HAP-1 (cell line): Measurements from ENCODE around the gene CYP46A1.

Experiments
- DNase-seq, 2 experiments: peaks; one replicate each; pipeline ENCODE4 v3.0.0-alpha.2; 2016 to 2020; ENCODE audit warnings: low spot score in 2 of 2
- H3K27me3 ChIP-seq: fragments of 250-450 bp; sonication (Bioruptor Pico); 2 replicates; pipeline ENCODE4 v1.5.1; 2020; ENCODE audit warnings: low read depth, mild to moderate bottlenecking, moderate library complexity
- H3K36me3 ChIP-seq: fragments of 250-450 bp; sonication (Bioruptor Pico); replicated peaks from 2 replicates; pipeline ENCODE4 v1.5.1; 2020; ENCODE audit warnings: mild to moderate bottlenecking
- H3K4me1 ChIP-seq: fragments of 250-450 bp; sonication (Bioruptor Pico); 2 replicates; pipeline ENCODE4 v1.5.1; 2020; ENCODE audit warnings: mild to moderate bottlenecking
- H3K4me3 ChIP-seq: fragments of 250-450 bp; sonication (Bioruptor Pico); 2 replicates; pipeline ENCODE4 v1.5.1; 2020; ENCODE audit warnings: mild to moderate bottlenecking, moderate library complexity
- H3K9me3 ChIP-seq: fragments of 250-450 bp; sonication (Bioruptor Pico); 2 replicates; pipeline ENCODE4 v1.5.1; 2020; ENCODE audit warnings: mild to moderate bottlenecking, moderate library complexity
- in situ Hi-C: fragments of 300-500 bp; cut with MboI; formaldehyde crosslinking; loops from 3 replicates; pipeline ENCODE4 v1.14.3; 2020; ENCODE audit warnings: low sequenced_read_pairs, inconsistent platforms, mixed read lengths

CYP46A1 gene

GRCh38 chr14:99696929-99697328 is 12.8 kb downstream of the CYP46A1 start:
- in situ Hi-C loops: no loop called here
- Histone ChIP-seq H3K4me3 (no peak overlapping the region), H3K4me1 (no peaks in the 10 kb centered on the region), H3K9me3 (no peaks in the 10 kb centered on the region), H3K36me3 (no peaks in the 10 kb centered on the region), H3K27me3 (peaks cover 9% of the 10 kb centered on the region)
- DNase-seq: no peak

DNA sequence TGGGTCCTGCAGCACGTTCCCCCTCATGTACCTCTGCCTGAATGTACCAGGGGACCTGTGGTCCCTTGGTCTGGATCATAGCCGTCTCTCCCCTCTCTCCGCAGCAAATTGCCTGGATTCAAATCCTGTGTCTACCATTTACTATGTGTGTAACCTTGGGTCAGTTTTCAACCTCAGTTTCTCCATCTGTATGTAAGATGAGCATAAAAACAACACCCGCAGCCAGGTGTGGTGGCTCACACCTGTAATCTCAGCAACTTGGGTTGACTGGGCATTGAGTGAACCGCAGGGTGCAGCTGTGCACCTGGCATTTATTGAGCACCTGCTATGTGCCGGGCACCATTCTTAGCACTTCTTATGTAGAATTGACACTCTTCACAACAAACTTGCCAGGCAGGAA is 14.1 kb downstream of the CYP46A1 start:
- Histone ChIP-seq H3K4me3 (no peak overlapping the region), H3K9me3 (peaks cover 3% of the 10 kb centered on the region), H3K4me1 (no peaks in the 10 kb centered on the region), H3K36me3 (no peaks in the 10 kb centered on the region), H3K27me3 (peaks cover 8% of the 10 kb centered on the region)
- in situ Hi-C loops: no loop called here
- no peak for DNase-seq

- in situ Hi-C loops: no loop called here
- no peaks in the 10 kb centered on the region for H3K36me3 ChIP-seq
Measured at GRCh38 chr14:99698642-99699041, 14.5 kb downstream of the CYP46A1 start.

GRCh38 chr14:99699085-99699760 is 15.1 kb downstream of the CYP46A1 start:
- no peaks in the 10 kb centered on the region for H3K4me1 ChIP-seq
- H3K36me3 ChIP-seq: no peaks in the 10 kb centered on the region
- H3K4me3 ChIP-seq: no peak overlapping the region
- in situ Hi-C loops: no loop called here
- H3K9me3 ChIP-seq: peaks cover 9% of the 10 kb centered on the region
- H3K27me3 ChIP-seq: no peaks in the 10 kb centered on the region
- DNase-seq: no peak

More at GRCh38 chr14:99698642-99699041, 14.5 kb downstream of the CYP46A1 start:
- Histone ChIP-seq H3K9me3 (peaks cover 8% of the 10 kb centered on the region), H3K4me3 (no peak overlapping the region), H3K4me1 (no peaks in the 10 kb centered on the region), H3K27me3 (peaks cover 4% of the 10 kb centered on the region)
- no peak for DNase-seq

- no peak for DNase-seq
- Histone ChIP-seq H3K27me3 (no peaks in the 10 kb centered on the region), H3K9me3 (peaks cover 9% of the 10 kb centered on the region), H3K36me3 (no peaks in the 10 kb centered on the region), H3K4me3 (no peak overlapping the region), H3K4me1 (no peaks in the 10 kb centered on the region)
- in situ Hi-C loops: no loop called here
Measured at GRCh38 chr14:99699861-99700260, 15.8 kb downstream of the CYP46A1 start.

- no peak for DNase-seq
- in situ Hi-C loops: no loop called here
- Histone ChIP-seq H3K4me1 (no peaks in the 10 kb centered on the region), H3K4me3 (no peak overlapping the region), H3K9me3 (peaks cover 9% of the 10 kb centered on the region), H3K27me3 (no peaks in the 10 kb centered on the region), H3K36me3 (no peaks in the 10 kb centered on the region)
Measured at GRCh38 chr14:99700379-99700778, 16.3 kb downstream of the CYP46A1 start.

DNA sequence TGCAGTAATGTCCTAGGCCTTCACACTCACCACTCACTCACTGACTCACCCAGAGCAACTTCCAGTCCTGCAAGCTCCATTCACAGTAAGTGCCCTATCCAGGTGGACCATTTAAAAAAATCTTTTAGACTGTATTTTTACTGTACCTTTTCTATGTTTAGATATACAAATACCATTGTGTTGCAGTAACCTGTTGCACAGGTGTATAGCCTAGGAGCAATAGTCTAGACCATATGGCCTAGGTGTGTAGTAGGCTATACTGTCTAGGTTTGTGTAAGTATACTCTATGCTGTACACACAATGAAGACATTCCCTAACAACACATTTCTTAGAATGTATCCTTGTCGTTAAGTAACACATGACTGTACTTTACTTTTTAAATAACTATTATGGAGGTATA is 17.2 kb downstream of the CYP46A1 start:
- in situ Hi-C loops: no loop called here
- H3K36me3 ChIP-seq: no peaks in the 10 kb centered on the region
- H3K4me1 ChIP-seq: no peaks in the 10 kb centered on the region
- H3K27me3 ChIP-seq: no peaks in the 10 kb centered on the region
- peaks cover 9% of the 10 kb centered on the region for H3K9me3 ChIP-seq
- no peak for DNase-seq
- no peak overlapping the region for H3K4me3 ChIP-seq

- Histone ChIP-seq H3K36me3 (no peaks in the 10 kb centered on the region), H3K9me3 (peaks cover 9% of the 10 kb centered on the region), H3K4me1 (no peaks in the 10 kb centered on the region), H3K27me3 (no peaks in the 10 kb centered on the region), H3K4me3 (no peak overlapping the region)
- DNase-seq: no peak
- in situ Hi-C loops: no loop called here
Measured at GRCh38 chr14:99702115-99702514, 18.0 kb downstream of the CYP46A1 start.

GRCh38 chr14:99703381-99703780 is 19.3 kb downstream of the CYP46A1 start:
- H3K27me3 ChIP-seq: no peaks in the 10 kb centered on the region
- H3K4me1 ChIP-seq: no peaks in the 10 kb centered on the region
- in situ Hi-C loops: no loop called here
- DNase-seq: no peak
- peaks cover 9% of the 10 kb centered on the region for H3K9me3 ChIP-seq
- no peaks in the 10 kb centered on the region for H3K36me3 ChIP-seq
- H3K4me3 ChIP-seq: no peak overlapping the region

DNA sequence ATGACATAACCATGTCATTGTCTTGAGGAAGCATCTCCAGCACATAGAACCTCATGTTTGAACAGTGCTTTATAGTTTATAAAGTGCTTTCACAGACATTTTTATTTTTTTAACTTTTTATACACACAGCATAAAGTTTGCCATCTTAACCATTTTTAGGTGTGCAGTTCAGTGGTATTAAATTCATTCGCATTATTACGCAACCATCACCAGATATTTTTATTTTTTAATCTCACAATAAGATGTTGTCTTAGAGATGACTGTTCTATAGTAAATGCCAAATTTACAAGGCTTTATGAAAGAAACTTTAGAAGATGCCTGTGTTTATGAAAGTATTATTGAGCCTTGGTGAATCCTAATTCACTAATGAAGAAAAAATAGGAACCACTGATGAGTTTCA is 19.9 kb downstream of the CYP46A1 start:
- in situ Hi-C loops: no loop called here
- DNase-seq: no peak
- Histone ChIP-seq H3K4me3 (no peak overlapping the region), H3K4me1 (no peaks in the 10 kb centered on the region), H3K9me3 (peaks cover 9% of the 10 kb centered on the region), H3K36me3 (no peaks in the 10 kb centered on the region), H3K27me3 (no peaks in the 10 kb centered on the region)

DNA sequence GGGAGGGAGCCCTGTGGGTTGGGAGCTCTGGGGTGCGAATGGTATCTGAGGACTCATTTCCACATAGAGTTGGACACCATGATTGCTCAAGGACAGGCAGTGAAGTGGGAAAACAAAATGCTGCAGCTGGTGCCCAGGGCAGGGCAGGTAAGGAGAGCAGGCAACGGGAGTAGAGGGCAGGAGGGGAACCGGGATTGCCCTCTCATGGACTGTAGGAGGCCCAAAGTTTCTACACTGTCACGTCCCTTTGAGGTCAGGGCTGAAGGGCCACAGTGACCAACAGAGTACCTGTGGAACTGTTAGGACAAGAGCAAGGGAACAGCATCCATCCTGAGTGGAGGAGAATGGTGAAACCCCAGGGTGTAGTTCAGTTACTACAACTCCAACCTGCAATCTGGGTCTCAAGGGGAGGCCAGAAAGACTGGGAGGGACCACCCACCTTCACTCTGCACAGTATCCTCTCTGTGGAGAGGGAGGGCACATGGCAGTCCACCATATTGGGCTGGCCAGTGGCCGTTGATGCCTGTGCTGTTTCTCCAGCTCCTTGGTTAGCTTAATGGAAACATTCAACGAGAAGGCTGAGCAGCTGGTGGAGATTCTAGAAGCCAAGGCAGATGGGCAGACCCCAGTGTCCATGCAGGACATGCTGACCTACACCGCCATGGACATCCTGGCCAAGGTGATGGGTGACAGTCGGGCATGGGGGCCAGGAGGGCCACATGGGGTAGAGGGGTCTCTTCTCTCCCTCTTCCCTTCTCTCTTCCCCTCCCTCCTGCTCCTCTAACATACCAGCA is 22.2 kb downstream of the CYP46A1 start:
- H3K27me3 ChIP-seq: peaks cover 8% of the 10 kb centered on the region
- in situ Hi-C loops: no loop called here
- no peaks in the 10 kb centered on the region for H3K4me1 ChIP-seq
- H3K4me3 ChIP-seq: no peak overlapping the region
- H3K9me3 ChIP-seq: peaks cover 9% of the 10 kb centered on the region
- no peak for DNase-seq
- no peaks in the 10 kb centered on the region for H3K36me3 ChIP-seq

- no peak for DNase-seq
Measured at GRCh38 chr14:99707420-99707819, 23.3 kb downstream of the CYP46A1 start.

GRCh38 chr14:99707921-99708320 is 23.8 kb downstream of the CYP46A1 start:
- in situ Hi-C loops: no loop called here
- peaks cover 9% of the 10 kb centered on the region for H3K9me3 ChIP-seq
- no peaks in the 10 kb centered on the region for H3K36me3 ChIP-seq
- H3K4me3 ChIP-seq: no peak overlapping the region
- peaks cover 17% of the 10 kb centered on the region for H3K27me3 ChIP-seq
- DNase-seq: no peak
- no peaks in the 10 kb centered on the region for H3K4me1 ChIP-seq

More at GRCh38 chr14:99707420-99707819, 23.3 kb downstream of the CYP46A1 start:
- H3K27me3 ChIP-seq: peaks cover 17% of the 10 kb centered on the region
- in situ Hi-C loops: no loop called here
- no peak overlapping the region for H3K4me3 ChIP-seq
- no peaks in the 10 kb centered on the region for H3K36me3 ChIP-seq
- H3K9me3 ChIP-seq: peaks cover 9% of the 10 kb centered on the region
- no peaks in the 10 kb centered on the region for H3K4me1 ChIP-seq

GRCh38 chr14:99708449-99708848 is 24.4 kb downstream of the CYP46A1 start:
- no peak for DNase-seq
- no peaks in the 10 kb centered on the region for H3K36me3 ChIP-seq

More at GRCh38 chr14:99708449-99708848, 24.4 kb downstream of the CYP46A1 start:
- Histone ChIP-seq H3K9me3 (peaks cover 4% of the 10 kb centered on the region; the same call in 1 of the 2 replicates), H3K4me1 (no peaks in the 10 kb centered on the region), H3K27me3 (peaks cover 17% of the 10 kb centered on the region), H3K4me3 (no peak overlapping the region)
- in situ Hi-C loops: no loop called here
